SK-N-MC (cell line): Measurements from ENCODE around the gene CLPSL1.

Source experiments
- FOXP2 ChIP-seq: optimal IDR thresholded peaks from 2 replicates; pipeline ENCODE3; 2011; ENCODE audit warnings: mild to moderate bottlenecking, moderate library complexity; ENCODE audit not compliant: insufficient read depth; ENCODE audit errors: extremely low read length, control extremely low read depth
- POLR2AphosphoS5 ChIP-seq: IDR thresholded peaks from 2 replicates; pipeline ENCODE4 v1.6.1; 2012; ENCODE audit warnings: mild to moderate bottlenecking, low read depth, low read length, borderline replicate concordance

GRCh38 chr6:35782424-35782823, 1.6 kb downstream of the CLPSL1 start:
- TF ChIP-seq POLR2AphosphoS5: no peak
- TF ChIP-seq FOXP2: no peak
